ENCODE measurements around the gene FAM216A. TPM values are rescaled to one million over a fixed set of nuclear protein-coding genes. Genes with fewer than 3 reads are reported as not detected.

Gene FAM216A
- polyA plus RNA-seq, 3 donors, result 16.3 to 18.1 (median 17.1) TPM

GRCh38 chr12:110531741-110532333 is 63.2 kb downstream of the FAM216A start:
- DNase-seq (ENCODE audit: extremely low read depth in 1 of 11, low read depth in 9 of 11, low spot score in 4 of 11), result no peak

DNA sequence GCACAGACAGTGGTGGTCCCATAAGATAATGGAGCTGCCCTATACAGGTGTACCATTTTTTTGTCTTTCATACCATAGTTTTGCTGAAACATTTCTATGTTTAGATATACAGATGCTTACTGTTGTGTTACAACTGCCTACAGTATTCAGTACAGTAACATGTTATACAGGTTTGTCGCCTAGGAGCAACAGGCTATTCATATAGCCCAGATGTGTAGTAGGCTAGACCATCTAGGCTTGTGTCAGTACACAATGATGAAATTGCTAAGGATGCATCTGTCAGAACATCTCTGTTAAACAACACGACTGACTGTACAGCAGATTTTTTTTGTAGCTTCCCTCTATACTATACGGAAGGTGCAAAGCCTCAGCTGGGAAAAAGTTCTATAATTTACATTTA is 64.0 kb downstream of the FAM216A start:
- no peak for DNase-seq (ENCODE audit: extremely low read depth in 1 of 11, low read depth in 9 of 11, low spot score in 4 of 11)

- no peak for DNase-seq (ENCODE audit: extremely low read depth in 1 of 11, low read depth in 9 of 11, low spot score in 4 of 11)
Observed at GRCh38 chr12:110533607-110534006, 65.0 kb downstream of the FAM216A start.

- DNase-seq (ENCODE audit: extremely low read depth in 1 of 11, low read depth in 9 of 11, low spot score in 4 of 11), result no peak
Observed at GRCh38 chr12:110534811-110535210, 66.2 kb downstream of the FAM216A start.

DNA sequence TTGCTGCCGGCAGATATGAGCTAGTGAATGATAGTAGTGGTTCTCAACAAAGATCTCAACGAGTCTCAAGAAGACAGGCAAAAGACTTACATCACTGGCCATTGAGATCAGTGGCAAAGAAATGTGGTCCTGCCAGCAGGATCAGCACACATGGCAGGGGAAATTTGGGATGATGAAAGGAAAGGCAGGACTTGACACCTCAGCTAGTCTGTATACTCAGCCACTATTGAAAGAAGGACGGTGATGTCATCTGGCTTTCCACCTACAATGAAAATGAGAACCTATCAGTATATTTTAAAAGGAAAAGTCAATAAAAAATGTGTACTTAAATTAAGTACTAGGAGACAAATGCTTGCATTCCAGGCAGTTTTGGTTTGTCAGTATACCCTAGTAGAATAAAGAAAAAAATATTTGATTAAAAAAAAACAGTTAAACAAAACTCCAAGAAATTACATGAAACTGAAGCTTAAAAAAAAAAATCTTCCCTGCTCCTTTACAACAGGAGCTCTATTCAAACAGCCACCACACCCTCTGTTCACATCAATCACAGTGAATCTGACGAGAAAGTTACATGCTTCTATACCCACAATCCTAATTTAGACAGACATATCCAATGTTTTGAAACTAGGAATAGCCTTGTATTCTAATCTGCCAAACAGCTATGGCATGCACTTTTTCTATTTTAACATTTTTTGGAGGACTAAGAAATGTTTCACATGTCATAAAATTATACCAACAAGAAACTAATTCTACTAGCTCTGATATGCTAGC is 68.4 kb downstream of the FAM216A start:
- DNase-seq (ENCODE audit: extremely low read depth in 1 of 11, low read depth in 9 of 11, low spot score in 4 of 11), result no peak

GRCh38 chr12:110537605-110538409 is 69.2 kb downstream of the FAM216A start:
- DNase-seq (ENCODE audit: extremely low read depth in 1 of 11, low read depth in 9 of 11, low spot score in 4 of 11), result no peak

- no peak for DNase-seq (ENCODE audit: extremely low read depth in 1 of 11, low read depth in 9 of 11, low spot score in 4 of 11)
Observed at GRCh38 chr12:110538869-110539622, 70.4 kb downstream of the FAM216A start.

Other genes with a start within 250 kb of the FAM216A start
- 100 to 1,000 TPM; 157 to 168 (median 162) TPM for gene ATP2A2, start 187.6 kb upstream of the FAM216A start, polyA plus RNA-seq (ENCODE audit: insufficient read length in 3 of 3)
- 10 to 100 TPM; 70.2 to 90.3 (median 75.2) TPM for gene ANAPC7, start 65.1 kb upstream of the FAM216A start, polyA plus RNA-seq (ENCODE audit: insufficient read length in 3 of 3)
- gene ARPC3, start 18.5 kb upstream of the FAM216A start, polyA plus RNA-seq (ENCODE audit: insufficient read length in 3 of 3), result 100 to 1,000 TPM; 241 to 266 (median 248) TPM
- 10 to 100 TPM; 31.6 to 37.3 (median 33.1) TPM for gene GPN3, start 588 bp upstream of the FAM216A start, polyA plus RNA-seq (ENCODE audit: insufficient read length in 3 of 3)
- 100 to 1,000 TPM; 133 to 152 (median 142) TPM for gene VPS29, start 33.3 kb downstream of the FAM216A start, polyA plus RNA-seq (ENCODE audit: insufficient read length in 3 of 3)
- gene RAD9B, start 33.5 kb downstream of the FAM216A start, polyA plus RNA-seq (ENCODE audit: insufficient read length in 3 of 3), result 1 to 10 TPM in 2 of 3 donors, under 1 TPM in 1; 0.92 to 1.3 (median 1.2) TPM
- 10 to 100 TPM; 19.0 to 22.7 (median 21.0) TPM for gene PPTC7, start 114.5 kb downstream of the FAM216A start, polyA plus RNA-seq (ENCODE audit: insufficient read length in 3 of 3)
- 100 to 1,000 TPM in 1 of 3 donors, 10 to 100 TPM in 2; 77.2 to 105 (median 93.8) TPM for gene TCTN1, start 145.3 kb downstream of the FAM216A start, polyA plus RNA-seq (ENCODE audit: insufficient read length in 3 of 3)
- 10 to 100 TPM in 1 of 3 donors, 1 to 10 TPM in 2; 8.9 to 11.0 (median 9.8) TPM for gene HVCN1, start 220.3 kb downstream of the FAM216A start, polyA plus RNA-seq (ENCODE audit: insufficient read length in 3 of 3)